Upper lobe of left lung (tissue), 6 donors: ENCODE results near the gene YAF2. TPM values are rescaled to one million over a fixed set of nuclear protein-coding genes. Genes with fewer than 3 reads are reported as not detected.

Source experiments
- ATAC-seq, 2 donors: fragments of 200-7000 bp; cut with Tn5 transposase; one replicate each; pipeline ENCODE4 v1.9.1; 2022; ENCODE audit warnings: mild to moderate bottlenecking in 2 of 2, moderate library complexity in 2 of 2; ENCODE audit not compliant: low FRiP score in 2 of 2
- DNase-seq, 2 donors: peaks; one replicate each; pipeline ENCODE4 v3.0.0-alpha.2; 2019 to 2020
- H3K27ac ChIP-seq, 4 donors: fragments of 200-600 bp; sonication (generic); one replicate each; pipeline ENCODE4 v1.5.1; 2016 to 2019
- H3K27me3 ChIP-seq, 4 donors: fragments of 200-600 bp; sonication (generic); one replicate each; pipeline ENCODE4 v1.5.1; 2017 to 2019
- H3K36me3 ChIP-seq, 4 donors: fragments of 200-600 bp; sonication (generic); one replicate each; pipeline ENCODE4 v1.5.1; 2016 to 2019
- H3K4me1 ChIP-seq, 4 donors: fragments of 200-600 bp; sonication (generic); one replicate each; pipeline ENCODE4 v1.5.1; 2018 to 2019
- H3K4me3 ChIP-seq, 4 donors: fragments of 200-600 bp; sonication (generic); one replicate each; pipeline ENCODE4 v1.5.1; 2017 to 2019; ENCODE audit warnings: mild to moderate bottlenecking in 2 of 4, moderate library complexity in 1 of 4
- H3K9me3 ChIP-seq, 4 donors: fragments of 200-600 bp; sonication (generic); one replicate each; pipeline ENCODE4 v1.5.1; 2018 to 2019
- EP300 ChIP-seq, 4 donors: sonication (generic); formaldehyde crosslinking; IDR thresholded peaks; one replicate each; pipeline ENCODE4 v1.5.1; 2017; ENCODE audit warnings: antibody characterized with exemption in 4 of 4, control low read depth in 2 of 4
- POLR2A ChIP-seq, 4 donors: fragments of 450-650 bp; IDR thresholded peaks; one replicate each; pipeline ENCODE4 v1.5.1; 2016 to 2017; ENCODE audit warnings: antibody characterized with exemption in 4 of 4, mild to moderate bottlenecking in 2 of 4
- POLR2AphosphoS5 ChIP-seq, 2 donors: sonication (generic); formaldehyde crosslinking; IDR thresholded peaks; one replicate each; pipeline ENCODE4 v1.5.1; 2017; ENCODE audit warnings: antibody characterized with exemption in 2 of 2
- WGBS, 2 donors: methylation state at CpG; one replicate each; pipeline ENCODE4 v1.1.5; 2017 to 2018; 5-methylcytosine and 5-hydroxymethylcytosine counted together
- total RNA-seq, 6 donors: library from RNA; depleted of rRNA in 4 of 6; stranded (reverse); fragments of >200 nt in 4 of 6; gene quantifications; one replicate each; pipeline versions ENCODE4 v1.1.0 to v1.2.1, GENCODE V29; 2016 to 2021
- TF ChIP-seq, protein P1 (sequence below), 6 experiments: fragments of 450-650 bp in 4 of 6; fragments of 200-600 bp in 2 of 6; sonication (generic) in 2 of 6; IDR thresholded peaks; one replicate each; pipeline ENCODE4 v1.5.1; 2016 to 2019; ENCODE audit warnings: antibody characterized with exemption in 6 of 6
- donor health status: DM: no; HTN: no; CAD: no; lungs with moderate emphysema.
- donor health status: DM: no; HTN: yes; CAD: no; lungs with severe emphysema.

YAF2 gene, protein sequence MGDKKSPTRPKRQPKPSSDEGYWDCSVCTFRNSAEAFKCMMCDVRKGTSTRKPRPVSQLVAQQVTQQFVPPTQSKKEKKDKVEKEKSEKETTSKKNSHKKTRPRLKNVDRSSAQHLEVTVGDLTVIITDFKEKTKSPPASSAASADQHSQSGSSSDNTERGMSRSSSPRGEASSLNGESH
- total RNA-seq, result 10 to 100 TPM; 11.7 to 44.0 (median 29.8) TPM

DNA sequence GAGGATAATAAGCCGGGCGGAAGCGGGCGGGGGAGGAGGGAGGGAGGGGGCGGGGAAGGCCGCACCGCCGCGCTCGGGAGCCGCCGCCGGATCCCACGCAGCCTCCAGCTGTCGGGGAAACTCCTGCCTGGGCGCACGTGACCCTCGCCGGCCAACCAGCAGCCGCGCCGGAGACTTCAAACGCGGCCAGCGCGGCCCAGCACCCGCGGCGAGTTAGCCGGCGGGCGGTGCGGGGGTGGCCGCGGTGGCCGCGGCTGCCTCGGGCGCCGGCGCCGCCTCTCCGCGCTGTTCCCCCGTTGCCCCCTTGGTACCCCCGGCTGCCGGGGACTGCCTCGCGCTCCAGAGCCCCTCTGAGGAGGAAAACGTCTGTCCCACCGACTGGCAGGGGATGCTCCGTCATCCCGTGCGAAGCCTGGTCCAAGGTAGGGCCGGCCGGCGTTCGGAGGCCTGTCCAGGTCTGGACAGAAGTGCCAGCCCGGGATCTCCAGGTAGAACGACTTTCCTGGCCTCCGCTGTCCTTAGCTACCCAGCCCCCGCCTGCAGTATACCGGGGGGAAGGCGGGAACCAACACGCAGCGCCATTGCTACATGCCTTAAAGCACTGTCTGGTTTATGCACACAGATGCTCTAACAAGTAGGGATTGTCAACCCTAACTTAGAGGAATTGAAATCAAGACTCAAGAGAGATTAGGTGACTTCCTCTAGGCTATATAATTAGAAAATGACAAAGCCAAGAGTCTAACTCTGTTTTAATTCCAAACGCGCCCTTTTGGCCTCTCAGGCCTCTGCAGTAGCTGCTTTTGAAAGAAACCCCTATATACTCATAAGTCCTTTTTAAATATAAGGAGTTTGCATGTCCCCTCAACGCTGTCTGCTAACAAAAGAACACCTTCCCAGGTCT is at the start of gene YAF2:
YAF2 (minus strand) TSS at position 9 of the 901 bp plus-strand sequence. CDS start 68 bp downstream, outside the sequence.
- peaks cover 0 to 9% (median 0%) of the 10 kb centered on the region in 4 donors for H3K36me3 ChIP-seq
- 5 to 14% methylated on average over 11 to 37 of the region's 69 CpGs for WGBS, 2 donors
- peaks cover 16 to 35% (median 26%) of the 10 kb centered on the region in 4 donors for H3K4me1 ChIP-seq
- no peaks in the 10 kb centered on the region for H3K9me3 ChIP-seq
- DNase-seq, result peak; percentile 97 to 99
- peak within 1 kb of the TSS; percentile 91 to 99 (median 96) for H3K27ac ChIP-seq
- TF ChIP-seq, protein P1, sequence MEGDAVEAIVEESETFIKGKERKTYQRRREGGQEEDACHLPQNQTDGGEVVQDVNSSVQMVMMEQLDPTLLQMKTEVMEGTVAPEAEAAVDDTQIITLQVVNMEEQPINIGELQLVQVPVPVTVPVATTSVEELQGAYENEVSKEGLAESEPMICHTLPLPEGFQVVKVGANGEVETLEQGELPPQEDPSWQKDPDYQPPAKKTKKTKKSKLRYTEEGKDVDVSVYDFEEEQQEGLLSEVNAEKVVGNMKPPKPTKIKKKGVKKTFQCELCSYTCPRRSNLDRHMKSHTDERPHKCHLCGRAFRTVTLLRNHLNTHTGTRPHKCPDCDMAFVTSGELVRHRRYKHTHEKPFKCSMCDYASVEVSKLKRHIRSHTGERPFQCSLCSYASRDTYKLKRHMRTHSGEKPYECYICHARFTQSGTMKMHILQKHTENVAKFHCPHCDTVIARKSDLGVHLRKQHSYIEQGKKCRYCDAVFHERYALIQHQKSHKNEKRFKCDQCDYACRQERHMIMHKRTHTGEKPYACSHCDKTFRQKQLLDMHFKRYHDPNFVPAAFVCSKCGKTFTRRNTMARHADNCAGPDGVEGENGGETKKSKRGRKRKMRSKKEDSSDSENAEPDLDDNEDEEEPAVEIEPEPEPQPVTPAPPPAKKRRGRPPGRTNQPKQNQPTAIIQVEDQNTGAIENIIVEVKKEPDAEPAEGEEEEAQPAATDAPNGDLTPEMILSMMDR (IDR thresholded peaks at IDR 0.05), result no peak
- no peak for TF ChIP-seq EP300 (IDR thresholded peaks at IDR 0.05)
- peak in 1 of 4 donors; percentile 33 for TF ChIP-seq POLR2A (IDR thresholded peaks at IDR 0.05)
- TF ChIP-seq POLR2AphosphoS5 (IDR thresholded peaks at IDR 0.05), result peak in 1 of 2 donors; percentile 58
- peak within 1 kb of the TSS; percentile 83 to 95 (median 90) for H3K4me3 ChIP-seq
- H3K27me3 ChIP-seq, result no peaks in the 10 kb centered on the region
- peak; percentile 92 to 96 for ATAC-seq

DNA sequence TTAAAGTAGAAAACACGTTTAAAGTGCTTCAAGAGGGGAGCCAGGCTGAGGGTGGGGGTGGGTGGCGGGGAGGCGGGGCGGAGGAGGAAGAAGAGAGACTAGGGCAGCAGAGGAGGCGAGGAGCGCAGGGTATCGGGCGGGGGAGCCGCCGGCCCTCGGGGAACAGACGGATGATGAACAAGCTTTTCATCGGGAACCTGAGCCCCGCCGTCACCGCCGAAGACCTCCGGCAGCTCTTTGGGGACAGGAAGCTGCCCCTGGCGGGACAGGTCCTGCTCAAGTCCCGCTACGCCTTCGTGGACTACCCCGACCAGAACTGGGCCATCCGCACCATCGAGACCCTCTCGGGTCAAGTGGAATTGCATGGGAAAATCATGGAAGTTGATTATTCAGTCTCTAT is 48.7 kb upstream of the YAF2 start:
- no peaks in the 10 kb centered on the region for H3K9me3 ChIP-seq
- WGBS, 2 donors, result 91% methylated on average over 25 to 26 of the region's 26 CpGs
- TF ChIP-seq POLR2AphosphoS5 (IDR thresholded peaks at IDR 0.05), result no peak
- TF ChIP-seq, protein P1 (IDR thresholded peaks at IDR 0.05), result no peak
- TF ChIP-seq EP300 (IDR thresholded peaks at IDR 0.05), result no peak

DNA sequence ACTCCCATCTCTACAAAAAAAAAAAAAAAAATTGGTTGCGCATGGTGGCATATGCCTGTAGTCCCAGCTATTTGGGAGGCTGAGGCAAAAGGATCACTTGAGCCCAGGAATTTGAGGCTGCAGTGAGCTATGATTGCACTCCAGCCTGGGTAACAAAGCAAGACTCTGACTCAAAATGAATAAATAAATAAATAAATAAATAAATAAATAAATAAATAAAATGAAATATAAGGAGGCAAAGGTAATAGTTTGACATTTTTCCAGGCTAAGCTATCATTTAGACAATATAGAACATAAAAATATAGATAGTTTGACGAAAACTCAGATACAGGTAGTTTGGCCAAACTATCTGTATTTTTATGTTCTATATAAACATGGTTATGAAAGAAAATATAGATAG is 47.4 kb upstream of the YAF2 start:
- no peak overlapping the region for H3K4me3 ChIP-seq
- DNase-seq (no peak), ATAC-seq (no peak)
- H3K9me3 ChIP-seq, result no peaks in the 10 kb centered on the region
- no peaks in the 10 kb centered on the region for H3K36me3 ChIP-seq
- TF ChIP-seq EP300 (IDR thresholded peaks at IDR 0.05) (no peak), POLR2A (IDR thresholded peaks at IDR 0.05) (no peak), POLR2AphosphoS5 (IDR thresholded peaks at IDR 0.05) (no peak)
- TF ChIP-seq, protein P1 (IDR thresholded peaks at IDR 0.05), result no peak
- WGBS, 2 donors, result 97% methylated on average over 2 of the region's 2 CpGs
- H3K27me3 ChIP-seq, result no peaks in the 10 kb centered on the region
- H3K4me1 ChIP-seq, result no peaks in the 10 kb centered on the region
- no peak overlapping the region for H3K27ac ChIP-seq

More for the DNA sequence above, 48.7 kb upstream of the YAF2 start:
- no peak overlapping the region for H3K4me3 ChIP-seq
- H3K27ac ChIP-seq, result no peak overlapping the region
- DNase-seq (peak in 1 of 2 donors; percentile 82), ATAC-seq (no peak)
- H3K36me3 ChIP-seq, result no peaks in the 10 kb centered on the region
- no peaks in the 10 kb centered on the region for H3K27me3 ChIP-seq
- H3K4me1 ChIP-seq, result no peaks in the 10 kb centered on the region

DNA sequence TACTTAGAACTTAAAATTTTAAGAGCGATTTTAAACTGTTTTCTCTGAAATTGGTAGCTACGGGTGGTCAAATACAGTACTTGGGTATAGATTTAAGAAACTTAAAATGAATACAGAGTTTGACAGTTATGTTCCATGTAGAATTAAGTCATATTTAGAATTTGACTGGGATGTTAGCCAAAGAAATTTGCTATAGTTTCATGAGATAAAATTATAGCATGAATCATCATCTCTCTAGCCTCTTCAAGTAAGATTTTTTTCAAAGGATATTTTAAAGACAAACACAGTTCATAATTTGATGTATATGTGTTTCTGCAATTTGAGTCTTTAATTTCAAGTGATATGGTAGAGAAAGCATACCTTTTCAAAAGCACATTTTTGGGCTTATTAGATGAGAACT is 46.8 kb upstream of the YAF2 start:
- Histone ChIP-seq H3K27me3 (no peaks in the 10 kb centered on the region), H3K36me3 (no peaks in the 10 kb centered on the region), H3K4me3 (no peak overlapping the region), H3K27ac (no peak overlapping the region), H3K4me1 (no peaks in the 10 kb centered on the region), H3K9me3 (no peaks in the 10 kb centered on the region)
- ATAC-seq, result no peak
- TF ChIP-seq EP300 (IDR thresholded peaks at IDR 0.05), result no peak
- TF ChIP-seq POLR2AphosphoS5 (IDR thresholded peaks at IDR 0.05), result no peak
- TF ChIP-seq, protein P1 (IDR thresholded peaks at IDR 0.05), result no peak
- no peak for TF ChIP-seq POLR2A (IDR thresholded peaks at IDR 0.05)
- WGBS, 2 donors, result 88% methylated on average over 2 of the region's 2 CpGs
- no peak for DNase-seq
